Loucy (cell line): Measurements from ENCODE around the gene POLR2H.
A peak's percentile ranks its signal among the peaks of the same experiment; 100 is the strongest.

Source experiments
- H2AFZ ChIP-seq: fragments of 200-600 bp; sonication (generic); 2 replicates; pipeline ENCODE4 v1.6.0; 2016; ENCODE audit warnings: antibody characterized with exemption, mild to moderate bottlenecking, low read length, moderate library complexity
- H3F3A ChIP-seq: fragments of 200-600 bp; 2 replicates; pipeline ENCODE4 v1.6.0; 2016; ENCODE audit warnings: antibody characterized with exemption, low read depth, mild to moderate bottlenecking
- H3K27me3 ChIP-seq: fragments of 200-600 bp; sonication (generic); 2 replicates; pipeline ENCODE4 v1.6.1; 2014; ENCODE audit warnings: low read length, mild to moderate bottlenecking; ENCODE audit not compliant: insufficient read depth, poor library complexity, severe bottlenecking
- H3K36me3 ChIP-seq: fragments of 200-600 bp; sonication (generic); 2 replicates; pipeline ENCODE4 v1.6.1; 2016; ENCODE audit warnings: low read length; ENCODE audit not compliant: insufficient read depth
- H3K4me1 ChIP-seq: fragments of 200-600 bp; sonication (generic); 2 replicates; pipeline ENCODE4 v1.5.1; 2014; ENCODE audit warnings: low read length, mild to moderate bottlenecking; ENCODE audit not compliant: insufficient read depth, poor library complexity, severe bottlenecking
- H3K4me2 ChIP-seq: fragments of 200-600 bp; sonication (generic); 2 replicates; pipeline ENCODE4 v1.6.0; 2014; ENCODE audit warnings: antibody characterized with exemption, low read length, low read depth, mild to moderate bottlenecking; ENCODE audit not compliant: poor library complexity, severe bottlenecking
- H3K4me3 ChIP-seq: fragments of 200-600 bp; sonication (generic); 2 replicates; pipeline ENCODE4 v1.5.1; 2014; ENCODE audit warnings: low read length, mild to moderate bottlenecking, mixed read lengths; ENCODE audit not compliant: poor library complexity, severe bottlenecking
- H3K79me2 ChIP-seq: fragments of 200-600 bp; sonication (generic); 2 replicates; pipeline ENCODE4 v1.6.1; 2014; ENCODE audit warnings: low read length; ENCODE audit not compliant: insufficient read depth
- H3K9ac ChIP-seq: fragments of 200-600 bp; sonication (generic); 2 replicates; pipeline ENCODE4 v1.6.0; 2014; ENCODE audit warnings: mild to moderate bottlenecking, low read depth, low read length, moderate library complexity; ENCODE audit not compliant: poor library complexity, severe bottlenecking
- H3K9me2 ChIP-seq: fragments of 200-600 bp; sonication (generic); replicated peaks from 2 replicates; pipeline ENCODE4 v1.6.1; 2016; ENCODE audit warnings: low read depth, low read length, mixed read lengths
- H3K9me3 ChIP-seq: fragments of 200-600 bp; sonication (generic); 2 replicates; pipeline ENCODE4 v1.6.1; 2014; ENCODE audit warnings: mild to moderate bottlenecking, antibody characterized with exemption, low read length, low read depth; ENCODE audit not compliant: insufficient read depth
- H4K20me1 ChIP-seq: fragments of 200-600 bp; sonication (generic); 2 replicates; pipeline ENCODE4 v1.6.0; 2014; ENCODE audit warnings: antibody characterized with exemption, low read length, mild to moderate bottlenecking; ENCODE audit not compliant: insufficient read depth, poor library complexity, severe bottlenecking
- EZH2phosphoT487 ChIP-seq: fragments of 200-600 bp; IDR thresholded peaks from 2 replicates; pipeline ENCODE4 v1.6.1; 2018; ENCODE audit warnings: antibody characterized with exemption, mild to moderate bottlenecking, moderate library complexity, borderline replicate concordance
- TF ChIP-seq, protein P1 (sequence below): fragments of 200-600 bp; sonication (generic); conservative IDR thresholded peaks from 2 replicates; pipeline ENCODE4 v1.5.1; 2014; ENCODE audit warnings: mild to moderate bottlenecking, antibody characterized with exemption, low read length

Gene POLR2H

DNA sequence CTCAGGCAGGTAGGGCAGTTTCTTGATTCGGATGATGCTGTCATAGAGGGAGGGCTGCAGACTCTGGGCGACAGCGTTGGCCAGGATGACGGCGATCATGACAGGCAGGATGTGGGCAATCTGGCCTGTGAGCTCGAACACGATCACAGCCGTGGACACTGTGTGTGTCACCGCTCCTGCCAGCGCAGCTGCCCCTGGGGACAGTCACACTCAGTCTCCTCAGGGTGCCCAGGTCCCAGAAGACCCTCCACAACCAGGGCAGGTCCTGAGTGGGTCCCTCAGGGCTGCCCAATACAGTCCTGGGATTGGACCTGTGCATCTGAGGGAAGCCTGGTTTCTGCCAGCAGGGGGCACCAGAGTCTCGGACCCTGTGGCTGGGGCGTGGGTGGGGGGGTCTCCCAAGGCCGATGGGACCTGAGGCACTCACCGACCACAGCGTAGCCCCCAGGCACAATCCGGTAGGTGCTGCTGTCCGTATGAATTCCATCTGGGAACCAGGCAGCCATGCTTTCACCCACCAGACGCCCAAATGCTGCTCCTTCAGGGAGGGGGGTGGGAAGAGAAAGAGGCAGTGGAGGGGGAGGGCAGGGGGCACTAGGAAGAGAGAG, 7.3 kb upstream of the POLR2H start:
- Histone ChIP-seq H3K9me2 (no peaks in the 10 kb centered on the region), H3K79me2 (no peaks in the 10 kb centered on the region), H4K20me1 (no peaks in the 10 kb centered on the region), H3K27me3 (no peaks in the 10 kb centered on the region), H3K9ac (no peak overlapping the region), H3K9me3 (no peaks in the 10 kb centered on the region), H3K4me3 (no peak overlapping the region), H2AFZ (no peak overlapping the region), H3K4me1 (no peaks in the 10 kb centered on the region), H3K36me3 (no peaks in the 10 kb centered on the region), H3F3A (no peaks in the 10 kb centered on the region), H3K4me2 (no peak overlapping the region)
- TF ChIP-seq EZH2phosphoT487, result no peak
- TF ChIP-seq, protein P1, sequence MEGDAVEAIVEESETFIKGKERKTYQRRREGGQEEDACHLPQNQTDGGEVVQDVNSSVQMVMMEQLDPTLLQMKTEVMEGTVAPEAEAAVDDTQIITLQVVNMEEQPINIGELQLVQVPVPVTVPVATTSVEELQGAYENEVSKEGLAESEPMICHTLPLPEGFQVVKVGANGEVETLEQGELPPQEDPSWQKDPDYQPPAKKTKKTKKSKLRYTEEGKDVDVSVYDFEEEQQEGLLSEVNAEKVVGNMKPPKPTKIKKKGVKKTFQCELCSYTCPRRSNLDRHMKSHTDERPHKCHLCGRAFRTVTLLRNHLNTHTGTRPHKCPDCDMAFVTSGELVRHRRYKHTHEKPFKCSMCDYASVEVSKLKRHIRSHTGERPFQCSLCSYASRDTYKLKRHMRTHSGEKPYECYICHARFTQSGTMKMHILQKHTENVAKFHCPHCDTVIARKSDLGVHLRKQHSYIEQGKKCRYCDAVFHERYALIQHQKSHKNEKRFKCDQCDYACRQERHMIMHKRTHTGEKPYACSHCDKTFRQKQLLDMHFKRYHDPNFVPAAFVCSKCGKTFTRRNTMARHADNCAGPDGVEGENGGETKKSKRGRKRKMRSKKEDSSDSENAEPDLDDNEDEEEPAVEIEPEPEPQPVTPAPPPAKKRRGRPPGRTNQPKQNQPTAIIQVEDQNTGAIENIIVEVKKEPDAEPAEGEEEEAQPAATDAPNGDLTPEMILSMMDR, result peak; percentile 78

DNA sequence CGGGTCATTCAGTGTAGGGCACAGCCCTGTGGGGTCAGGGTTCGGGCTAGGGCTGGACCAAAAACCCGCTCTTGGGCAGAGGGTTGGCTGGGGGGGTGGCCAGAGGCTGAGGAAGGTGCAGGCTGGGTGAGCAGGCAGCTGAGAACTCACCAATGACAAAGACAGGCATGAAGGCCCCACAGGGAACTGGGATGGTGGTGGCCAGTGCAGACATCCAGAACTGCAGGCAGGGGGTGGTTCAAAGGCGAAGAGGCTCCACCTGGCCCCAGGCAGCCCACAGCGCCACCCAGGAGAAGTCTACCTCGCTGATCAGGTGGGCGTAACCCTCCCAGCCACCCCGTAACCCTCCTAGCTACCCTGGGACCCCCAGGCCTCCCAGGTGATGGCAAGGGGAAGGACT, 6.8 kb upstream of the POLR2H start:
- TF ChIP-seq, protein P1, result no peak
- no peak for TF ChIP-seq EZH2phosphoT487
- H3K79me2 ChIP-seq, result no peaks in the 10 kb centered on the region
- H3K9ac ChIP-seq, result no peak overlapping the region
- no peaks in the 10 kb centered on the region for H3K27me3 ChIP-seq
- H2AFZ ChIP-seq, result no peak overlapping the region
- no peaks in the 10 kb centered on the region for H3K36me3 ChIP-seq
- H3K9me3 ChIP-seq, result no peaks in the 10 kb centered on the region
- H3K4me3 ChIP-seq, result no peak overlapping the region
- no peaks in the 10 kb centered on the region for H4K20me1 ChIP-seq
- H3F3A ChIP-seq, result no peaks in the 10 kb centered on the region
- no peak overlapping the region for H3K4me2 ChIP-seq
- H3K9me2 ChIP-seq, result no peaks in the 10 kb centered on the region
- no peaks in the 10 kb centered on the region for H3K4me1 ChIP-seq

DNA sequence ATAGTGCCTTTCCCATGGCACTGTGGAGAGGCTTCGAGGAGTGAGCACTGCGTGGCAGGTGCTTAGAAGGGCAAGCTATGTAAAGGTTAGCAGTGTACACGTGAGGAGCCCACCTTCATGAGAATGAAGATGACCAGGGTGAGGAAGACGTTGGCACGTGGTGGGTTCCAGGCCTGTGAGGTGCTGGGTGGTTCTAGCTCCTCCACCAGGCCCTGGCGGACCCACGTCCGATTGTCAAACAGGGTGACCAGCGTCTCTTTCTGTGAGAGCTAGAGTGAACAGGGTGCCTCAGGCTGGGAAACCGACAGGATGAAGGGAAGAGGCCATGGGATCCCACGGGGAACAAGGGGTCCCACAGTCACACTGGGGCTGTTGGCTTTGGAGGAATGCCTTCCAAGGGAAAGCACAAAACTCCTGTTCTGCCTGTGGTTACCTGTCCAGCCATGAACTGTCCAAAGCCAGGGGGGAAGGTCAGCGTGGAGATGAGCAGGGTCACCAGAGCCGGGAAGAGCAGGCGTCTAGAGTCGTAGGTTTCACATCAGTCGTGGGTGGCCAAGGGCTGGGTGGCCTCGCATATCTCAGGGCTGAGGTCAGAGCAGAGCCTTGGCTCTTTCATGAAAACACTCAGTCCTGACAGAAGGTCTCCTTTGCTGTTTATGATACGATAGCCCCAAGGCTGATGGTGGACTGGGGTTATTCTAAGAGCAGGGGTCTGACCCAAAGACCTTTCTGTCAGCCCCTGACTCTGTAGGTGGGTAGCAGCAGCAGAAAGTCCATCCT, 6.1 kb upstream of the POLR2H start:
- no peak overlapping the region for H3K4me3 ChIP-seq
- H3K9ac ChIP-seq, result no peak overlapping the region
- no peaks in the 10 kb centered on the region for H3K9me2 ChIP-seq
- H3K79me2 ChIP-seq, result no peaks in the 10 kb centered on the region
- no peaks in the 10 kb centered on the region for H3K27me3 ChIP-seq
- no peaks in the 10 kb centered on the region for H3F3A ChIP-seq
- TF ChIP-seq EZH2phosphoT487, result no peak
- TF ChIP-seq, protein P1, result no peak
- H3K4me1 ChIP-seq, result peaks cover 2% of the 10 kb centered on the region
- H3K9me3 ChIP-seq, result no peaks in the 10 kb centered on the region
- H4K20me1 ChIP-seq, result no peaks in the 10 kb centered on the region
- no peaks in the 10 kb centered on the region for H3K36me3 ChIP-seq
- no peak overlapping the region for H2AFZ ChIP-seq
- H3K4me2 ChIP-seq, result no peak overlapping the region
